GM13977 (cell line): ENCODE data around the gene ZBTB21.

ENCODE experiments used
- DNase-seq: peaks from one replicate; pipeline ENCODE4 v3.0.0; 2012; ENCODE audit warnings: low spot score
- CTCF ChIP-seq: IDR thresholded peaks from 2 replicates; pipeline ENCODE4 v1.5.1; 2012; ENCODE audit warnings: mild to moderate bottlenecking, control low read depth; ENCODE audit not compliant: insufficient read depth; ENCODE audit errors: extremely low read depth, missing control alignments
- in situ Hi-C: fragments of 300-500 bp; cut with MboI; formaldehyde crosslinking; loops from one replicate; pipeline ENCODE4 v1.12.0; 2022; ENCODE audit warnings: low sequenced_read_pairs, low pct_unique_long_range_greater_than_20kb, mixed read lengths, inconsistent platforms; ENCODE audit not compliant: unreplicated experiment

Gene ZBTB21

DNA sequence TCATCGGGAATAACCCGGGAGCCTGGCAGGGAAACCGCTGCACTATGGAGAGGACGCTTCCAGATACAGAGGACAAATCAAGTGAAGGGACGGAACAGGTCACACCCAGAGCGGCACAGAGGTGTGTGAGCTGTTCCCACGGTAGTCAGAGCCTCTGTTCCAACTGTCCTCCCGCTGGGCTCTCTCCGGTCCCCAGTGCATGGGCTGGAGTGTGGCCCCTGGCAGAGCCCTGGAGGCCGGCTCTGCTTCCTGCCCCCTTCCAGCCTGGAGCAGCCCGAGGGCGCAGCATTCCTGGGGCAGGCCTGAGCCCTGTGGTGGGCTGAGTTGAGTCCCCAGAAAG, 11.9 kb upstream of the ZBTB21 start:
- in situ Hi-C loops, result no loop called here
- TF ChIP-seq CTCF, result no peak
- DNase-seq, result no peak

DNA sequence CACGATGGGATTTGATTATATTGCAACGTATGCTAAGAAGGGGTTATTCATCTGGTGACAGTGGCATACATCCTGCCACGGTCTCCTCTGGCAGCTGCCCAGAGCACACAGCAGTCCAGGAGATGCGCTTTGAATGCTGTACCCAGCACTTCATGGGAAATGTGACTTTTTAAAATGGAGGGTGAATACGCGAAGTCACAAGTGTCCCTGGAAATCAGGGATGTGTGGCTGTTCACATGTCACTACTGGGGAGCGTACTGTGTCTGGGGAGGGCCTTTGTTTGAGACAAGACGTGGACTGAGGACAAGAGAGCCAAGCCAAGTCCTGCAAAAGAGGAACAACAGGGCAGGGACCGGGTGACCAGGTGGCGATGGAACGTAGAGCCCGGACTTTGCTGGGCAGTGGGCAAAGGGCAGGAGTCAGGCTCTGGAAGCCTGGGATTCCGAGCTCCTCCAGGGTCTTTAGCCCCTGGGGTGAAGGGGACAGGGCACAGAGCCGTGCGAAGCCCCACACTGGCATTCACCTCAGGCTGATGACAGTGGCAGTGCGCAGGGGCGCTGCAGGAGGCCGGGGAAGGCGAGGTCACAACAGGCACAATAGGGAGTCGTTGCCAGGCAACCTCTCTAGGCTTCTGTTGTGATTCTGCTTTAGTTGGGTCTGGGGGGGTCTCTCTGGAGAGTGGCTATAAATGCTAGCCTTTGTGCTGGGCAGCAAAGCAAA, 11.4 kb upstream of the ZBTB21 start:
- no peak for DNase-seq
- TF ChIP-seq CTCF, result no peak
- in situ Hi-C loops, result no loop called here

GRCh38 chr21:42019706-42020105, 9.5 kb upstream of the ZBTB21 start:
- in situ Hi-C loops, result no loop called here
- DNase-seq, result no peak
- TF ChIP-seq CTCF, result no peak

- DNase-seq, result no peak
- in situ Hi-C loops, result no loop called here
- no peak for TF ChIP-seq CTCF
These were observed 9.0 kb upstream of the ZBTB21 start for GRCh38 chr21:42019101-42019605.

DNA sequence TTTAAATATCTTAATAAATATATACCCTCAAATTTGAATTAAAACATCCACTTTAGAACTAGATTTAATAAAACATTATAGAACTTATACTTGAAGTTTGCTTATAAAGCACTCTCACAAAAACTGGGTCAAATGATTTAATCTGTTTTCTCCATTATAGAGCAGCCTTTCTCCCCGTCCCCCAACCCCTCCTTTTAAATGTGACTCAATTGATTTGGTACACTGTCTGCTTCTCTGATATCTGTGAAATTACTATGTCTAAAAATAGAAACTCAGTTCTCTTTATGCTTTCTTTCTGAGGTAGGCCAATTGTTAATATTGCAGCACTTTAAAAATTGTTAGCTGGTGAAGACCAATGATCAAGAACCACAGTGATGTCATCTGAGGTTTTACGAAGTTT, 6.9 kb upstream of the ZBTB21 start:
- in situ Hi-C loops, result no loop called here
- DNase-seq, result no peak
- TF ChIP-seq CTCF, result no peak

DNA sequence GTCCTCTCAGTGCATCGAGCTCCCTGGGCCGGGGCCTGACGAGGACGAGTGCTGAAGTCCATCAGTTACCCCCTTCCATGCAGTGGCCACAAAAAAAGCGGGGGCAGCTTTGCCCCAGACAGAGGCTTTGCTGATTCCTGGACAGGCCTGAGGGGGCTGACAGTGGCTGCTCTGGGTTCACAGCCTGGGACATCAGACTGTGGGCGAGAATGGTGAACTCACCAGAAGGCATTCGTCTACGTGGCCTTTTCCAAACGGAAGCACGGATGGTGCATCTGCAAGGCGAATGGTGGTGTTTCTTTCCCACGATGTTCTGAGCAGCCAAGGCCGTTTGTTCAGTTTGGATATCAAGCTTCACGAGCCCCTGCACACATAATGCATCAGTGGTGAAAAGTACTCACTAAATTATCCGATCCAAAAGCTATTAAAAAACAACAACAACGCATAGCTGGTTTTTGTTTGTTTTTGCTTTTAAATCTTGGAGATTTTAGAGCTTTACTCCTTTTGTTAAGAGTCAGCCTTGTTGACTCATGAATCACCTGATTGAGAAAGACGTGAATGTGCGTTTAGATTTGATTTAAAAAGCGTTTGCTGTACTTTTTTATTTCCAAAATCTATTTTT, 6.3 kb upstream of the ZBTB21 start:
- TF ChIP-seq CTCF, result no peak
- no peak for DNase-seq
- in situ Hi-C loops, result no loop called here
